Prostate gland (tissue), 2 donors: ENCODE measurements around the gene CHCHD10. TPM values are rescaled to one million over a fixed set of nuclear protein-coding genes. Genes with fewer than 3 reads are reported as not detected.

Experiments
- DNase-seq: peaks from one replicate; pipeline ENCODE4 v3.0.0-alpha.2; 2019; ENCODE audit warnings: low spot score
- H3K27ac ChIP-seq, 2 donors: fragments of 200-600 bp; sonication (generic); 2 replicates each; pipeline ENCODE4 v1.5.1; 2017 to 2019
- H3K27me3 ChIP-seq: fragments of 200-600 bp; sonication (generic); replicated peaks from 2 replicates; pipeline ENCODE4 v1.5.1; 2019; ENCODE audit not compliant: insufficient read depth
- H3K36me3 ChIP-seq, 2 donors: fragments of 200-600 bp; sonication (generic); 1 replicate in 1 of 2; 2 replicates in 1 of 2; pipeline versions ENCODE4 v1.5.1 to v1.8.1; 2017 to 2019
- H3K4me1 ChIP-seq: fragments of 200-600 bp; sonication (generic); replicated peaks from 2 replicates; pipeline ENCODE4 v1.5.1; 2019
- H3K4me3 ChIP-seq, 2 donors: fragments of 200-600 bp; sonication (generic); 2 replicates each; pipeline ENCODE4 v1.5.1; 2017 to 2019
- H3K9me3 ChIP-seq: fragments of 200-600 bp; sonication (generic); 2 replicates; pipeline ENCODE4 v1.5.1; 2017
- POLR2A ChIP-seq: fragments of 450-650 bp; IDR thresholded peaks from one replicate; pipeline ENCODE4 v1.6.1; 2016; ENCODE audit warnings: antibody characterized with exemption, mild to moderate bottlenecking
- POLR2AphosphoS5 ChIP-seq: sonication (generic); formaldehyde crosslinking; IDR thresholded peaks from one replicate; pipeline ENCODE4 v1.6.1; 2017; ENCODE audit warnings: antibody characterized with exemption
- WGBS: methylation state at CpG from one replicate; pipeline ENCODE4 v1.1.5; 2018; 5-methylcytosine and 5-hydroxymethylcytosine counted together
- intact Hi-C: fragments of 100-400 bp; cut with DNase I; formaldehyde crosslinking; loops from one replicate; pipeline ENCODE4 v1.14.2; 2022
- total RNA-seq, 2 donors: library from RNA; depleted of rRNA; stranded (reverse); fragments of >200 nt; gene quantifications; one replicate each; pipeline ENCODE4 v1.1.0, GENCODE V29; 2016
- TF ChIP-seq, protein P1 (sequence below), 4 experiments: fragments of 200-600 bp in 2 of 4; fragments of 450-650 bp in 2 of 4; sonication (generic) in 2 of 4; IDR thresholded peaks; 1 replicate in 3 of 4; 2 replicates in 1 of 4; pipeline ENCODE4 v1.5.1; 2016 to 2019; ENCODE audit warnings: antibody characterized with exemption in 4 of 4, mild to moderate bottlenecking in 2 of 4, moderate library complexity in 2 of 4

CHCHD10 gene
- total RNA-seq, 2 donors from 2014 or later, result 17.3 to 59.3 TPM

DNA sequence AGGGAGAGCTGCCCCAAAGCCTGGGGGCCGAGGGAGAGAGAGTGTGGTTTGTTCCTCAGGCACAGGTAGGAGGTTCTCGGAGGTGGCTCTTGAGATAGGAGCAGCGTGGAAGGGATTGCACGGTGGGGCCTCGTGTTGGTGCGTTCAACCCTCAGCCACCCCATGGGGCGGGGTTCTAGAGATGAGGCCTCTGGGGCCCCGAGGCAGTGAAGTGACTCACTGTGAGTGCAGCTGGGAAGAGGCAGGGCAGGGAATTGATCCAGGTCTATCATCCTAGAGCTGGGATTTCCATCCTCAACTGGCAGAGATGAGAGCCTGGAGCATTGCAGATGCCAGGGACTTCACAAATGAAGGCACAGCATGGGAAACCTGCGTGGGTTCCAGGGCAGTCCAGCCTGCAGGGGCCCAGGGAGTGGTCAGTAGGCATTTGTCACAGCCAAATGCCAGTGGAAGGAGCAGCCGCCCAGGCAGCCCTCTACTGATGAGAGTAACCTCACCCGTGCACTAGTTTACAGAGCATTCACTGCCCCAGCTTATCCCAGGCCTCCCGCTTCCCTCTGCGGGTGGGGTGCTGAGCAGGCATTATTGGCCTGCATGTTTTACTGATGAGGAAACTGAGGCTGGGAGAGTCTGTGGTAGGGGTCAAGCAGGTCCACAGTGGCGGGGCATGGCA, 13.9 kb upstream of the CHCHD10 start:
- no peak for DNase-seq
- TF ChIP-seq POLR2A (no peak), POLR2AphosphoS5 (no peak)
- TF ChIP-seq, protein P1, sequence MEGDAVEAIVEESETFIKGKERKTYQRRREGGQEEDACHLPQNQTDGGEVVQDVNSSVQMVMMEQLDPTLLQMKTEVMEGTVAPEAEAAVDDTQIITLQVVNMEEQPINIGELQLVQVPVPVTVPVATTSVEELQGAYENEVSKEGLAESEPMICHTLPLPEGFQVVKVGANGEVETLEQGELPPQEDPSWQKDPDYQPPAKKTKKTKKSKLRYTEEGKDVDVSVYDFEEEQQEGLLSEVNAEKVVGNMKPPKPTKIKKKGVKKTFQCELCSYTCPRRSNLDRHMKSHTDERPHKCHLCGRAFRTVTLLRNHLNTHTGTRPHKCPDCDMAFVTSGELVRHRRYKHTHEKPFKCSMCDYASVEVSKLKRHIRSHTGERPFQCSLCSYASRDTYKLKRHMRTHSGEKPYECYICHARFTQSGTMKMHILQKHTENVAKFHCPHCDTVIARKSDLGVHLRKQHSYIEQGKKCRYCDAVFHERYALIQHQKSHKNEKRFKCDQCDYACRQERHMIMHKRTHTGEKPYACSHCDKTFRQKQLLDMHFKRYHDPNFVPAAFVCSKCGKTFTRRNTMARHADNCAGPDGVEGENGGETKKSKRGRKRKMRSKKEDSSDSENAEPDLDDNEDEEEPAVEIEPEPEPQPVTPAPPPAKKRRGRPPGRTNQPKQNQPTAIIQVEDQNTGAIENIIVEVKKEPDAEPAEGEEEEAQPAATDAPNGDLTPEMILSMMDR (IDR thresholded peaks at IDR 0.05), result no peak
- Histone ChIP-seq H3K27ac (no peak overlapping the region), H3K36me3 (no peaks in the 10 kb centered on the region), H3K4me3 (no peak overlapping the region), H3K4me1 (no peaks in the 10 kb centered on the region), H3K27me3 (no peaks in the 10 kb centered on the region), H3K9me3 (no peaks in the 10 kb centered on the region)
- WGBS, result 80% methylated on average over 14 of the region's 14 CpGs
- intact Hi-C loops, result no loop called here

DNA sequence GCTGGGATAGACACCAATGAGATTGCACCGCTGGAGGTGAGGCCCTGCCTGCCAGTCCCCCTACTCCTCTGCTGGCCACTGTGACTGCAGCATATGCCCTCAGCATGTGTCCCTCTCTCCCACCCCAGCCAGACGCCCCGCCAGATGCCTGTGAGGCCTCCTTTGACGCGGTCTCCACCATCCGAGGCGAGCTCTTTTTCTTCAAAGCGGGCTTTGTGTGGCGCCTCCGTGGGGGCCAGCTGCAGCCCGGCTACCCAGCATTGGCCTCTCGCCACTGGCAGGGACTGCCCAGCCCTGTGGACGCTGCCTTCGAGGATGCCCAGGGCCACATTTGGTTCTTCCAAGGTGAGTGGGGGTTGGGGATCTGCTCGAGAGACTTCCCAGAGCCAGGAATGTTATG, 13.3 kb upstream of the CHCHD10 start:
- WGBS, result 77% methylated on average over 15 of the region's 15 CpGs
- H3K27ac ChIP-seq, result no peak overlapping the region
- H3K36me3 ChIP-seq, result no peaks in the 10 kb centered on the region

DNA sequence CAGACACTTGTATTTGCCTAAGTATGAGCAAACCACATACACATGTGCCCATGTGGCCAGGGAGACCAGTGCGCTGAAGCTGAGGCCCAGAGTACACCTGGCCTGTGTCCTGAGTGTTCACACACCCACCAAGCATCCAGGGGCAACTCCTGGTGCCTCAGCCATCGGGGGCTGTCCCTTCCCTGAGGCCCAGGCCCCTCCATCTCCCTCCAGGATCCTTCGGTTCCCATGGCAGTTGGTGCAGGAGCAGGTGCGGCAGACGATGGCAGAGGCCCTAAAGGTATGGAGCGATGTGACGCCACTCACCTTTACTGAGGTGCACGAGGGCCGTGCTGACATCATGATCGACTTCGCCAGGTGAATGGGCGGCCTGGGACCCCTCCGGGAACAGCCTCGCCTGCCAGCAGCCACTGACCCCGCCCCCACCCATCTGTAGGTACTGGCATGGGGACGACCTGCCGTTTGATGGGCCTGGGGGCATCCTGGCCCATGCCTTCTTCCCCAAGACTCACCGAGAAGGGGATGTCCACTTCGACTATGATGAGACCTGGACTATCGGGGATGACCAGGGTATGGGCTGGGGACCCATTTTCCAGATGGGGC, 12.5 kb upstream of the CHCHD10 start:
- no peaks in the 10 kb centered on the region for H3K4me1 ChIP-seq
- TF ChIP-seq POLR2AphosphoS5 (no peak), POLR2A (no peak)
- TF ChIP-seq, protein P1 (IDR thresholded peaks at IDR 0.05), result no peak
- DNase-seq, result no peak
- no peak overlapping the region for H3K4me3 ChIP-seq
- intact Hi-C loops, result no loop called here
- H3K36me3 ChIP-seq, result no peaks in the 10 kb centered on the region
- no peak overlapping the region for H3K27ac ChIP-seq
- H3K9me3 ChIP-seq, result no peaks in the 10 kb centered on the region
- H3K27me3 ChIP-seq, result no peaks in the 10 kb centered on the region
- 88% methylated on average over 19 of the region's 20 CpGs for WGBS

More for the DNA sequence above, 13.3 kb upstream of the CHCHD10 start:
- intact Hi-C loops, result no loop called here
- Histone ChIP-seq H3K4me1 (no peaks in the 10 kb centered on the region), H3K9me3 (no peaks in the 10 kb centered on the region), H3K4me3 (no peak overlapping the region), H3K27me3 (no peaks in the 10 kb centered on the region)
- no peak for DNase-seq
- TF ChIP-seq, protein P1 (IDR thresholded peaks at IDR 0.05), result no peak
- TF ChIP-seq POLR2AphosphoS5 (no peak), POLR2A (no peak)

DNA sequence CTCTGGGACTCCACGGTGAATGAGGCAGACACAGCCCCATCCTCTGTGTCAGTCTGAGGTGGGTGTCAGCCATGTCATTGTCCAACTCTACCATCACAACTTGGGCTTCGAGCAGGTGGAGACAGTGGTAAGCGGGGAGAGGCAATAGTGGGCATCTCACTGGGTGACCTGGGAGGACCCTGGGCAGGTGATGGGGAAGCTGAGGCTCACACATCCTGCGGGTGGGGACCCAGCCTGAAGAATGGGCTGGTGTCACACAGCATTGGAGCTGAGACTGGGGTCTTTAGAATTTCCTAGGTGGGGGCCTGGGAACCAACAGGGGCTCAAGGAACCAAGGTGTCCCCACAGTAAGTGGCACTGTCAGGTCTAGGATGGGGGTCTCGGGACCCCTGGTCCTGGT, 12.0 kb upstream of the CHCHD10 start:
- WGBS, result 98% methylated on average over 5 of the region's 5 CpGs
- no peaks in the 10 kb centered on the region for H3K27me3 ChIP-seq
- H3K4me1 ChIP-seq, result no peaks in the 10 kb centered on the region
- TF ChIP-seq POLR2AphosphoS5, result no peak
- TF ChIP-seq, protein P1 (IDR thresholded peaks at IDR 0.05), result no peak
- no peak for TF ChIP-seq POLR2A
- no peak overlapping the region for H3K4me3 ChIP-seq
- intact Hi-C loops, result no loop called here
- DNase-seq, result no peak
- no peak overlapping the region for H3K27ac ChIP-seq
- H3K36me3 ChIP-seq, result no peaks in the 10 kb centered on the region
- H3K9me3 ChIP-seq, result no peaks in the 10 kb centered on the region

DNA sequence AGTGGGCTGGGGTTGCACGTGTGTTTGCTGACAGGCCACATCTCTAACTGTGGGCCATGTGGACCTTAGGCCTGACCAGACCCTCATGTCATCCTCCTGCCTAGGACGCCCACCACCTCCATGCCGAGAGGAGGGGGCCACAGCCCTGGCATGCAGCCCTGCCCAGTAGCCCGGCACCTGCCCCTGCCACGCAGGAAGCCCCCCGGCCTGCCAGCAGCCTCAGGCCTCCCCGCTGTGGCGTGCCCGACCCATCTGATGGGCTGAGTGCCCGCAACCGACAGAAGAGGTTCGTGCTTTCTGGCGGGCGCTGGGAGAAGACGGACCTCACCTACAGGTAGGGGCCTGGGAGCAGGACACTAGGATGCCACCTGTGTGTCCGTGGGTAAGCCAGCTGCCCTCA, 11.3 kb upstream of the CHCHD10 start:
- intact Hi-C loops, result no loop called here
- H3K27ac ChIP-seq, result no peak overlapping the region

More for the DNA sequence above, 11.3 kb upstream of the CHCHD10 start:
- Histone ChIP-seq H3K36me3 (no peaks in the 10 kb centered on the region), H3K27me3 (no peaks in the 10 kb centered on the region), H3K4me3 (no peak overlapping the region), H3K9me3 (no peaks in the 10 kb centered on the region), H3K4me1 (no peaks in the 10 kb centered on the region)
- 85% methylated on average over 14 of the region's 16 CpGs for WGBS
- DNase-seq, result no peak
- no peak for TF ChIP-seq POLR2A
- TF ChIP-seq, protein P1 (IDR thresholded peaks at IDR 0.05), result no peak
- TF ChIP-seq POLR2AphosphoS5, result no peak
